NT2/D1 (cell line): ENCODE measurements around the gene ZSWIM5.
"Not testable (repeated sequence)": the region's sequence is repeated elsewhere in the genome, so short reads cannot be mapped to it uniquely, and the experiment has no call there.

Source experiments
- DNase-seq: peaks from one replicate; pipeline ENCODE4 v3.0.0-alpha.2; 2011; ENCODE audit warnings: low read depth, low spot score
- H3K27me3 ChIP-seq: 2 replicates; pipeline ENCODE4 v1.6.0; 2011; ENCODE audit warnings: mild to moderate bottlenecking; ENCODE audit not compliant: insufficient read length, insufficient read depth
- H3K36me3 ChIP-seq: 2 replicates; pipeline ENCODE4 v1.6.1; 2011; ENCODE audit warnings: mild to moderate bottlenecking, low read length, mixed read lengths; ENCODE audit not compliant: insufficient read depth, insufficient read length
- H3K4me1 ChIP-seq: 2 replicates; pipeline ENCODE4 v1.5.1; 2011; ENCODE audit not compliant: insufficient read depth, insufficient read length
- H3K4me3 ChIP-seq: 2 replicates; pipeline ENCODE4 v1.5.1; 2011; ENCODE audit warnings: low read depth; ENCODE audit not compliant: insufficient read length
- H3K9ac ChIP-seq: 2 replicates; pipeline ENCODE4 v1.6.0; 2011; ENCODE audit warnings: low read depth; ENCODE audit not compliant: insufficient read length
- H3K9me3 ChIP-seq: 2 replicates; pipeline ENCODE4 v1.5.1; 2011; ENCODE audit warnings: mild to moderate bottlenecking, low read length; ENCODE audit not compliant: insufficient read depth
- SUZ12 ChIP-seq: IDR thresholded peaks from 2 replicates; pipeline ENCODE4 v1.6.1; 2011; ENCODE audit not compliant: insufficient read length, insufficient read depth; ENCODE audit errors: extremely low read depth
- YY1 ChIP-seq: IDR thresholded peaks from 2 replicates; pipeline ENCODE4 v1.6.1; 2011; ENCODE audit not compliant: insufficient read length, insufficient read depth
- ZNF274 ChIP-seq: IDR thresholded peaks from 2 replicates; pipeline ENCODE4 v1.6.1; 2011; ENCODE audit warnings: mild to moderate bottlenecking, low read depth, low read length

The ZSWIM5 gene

DNA sequence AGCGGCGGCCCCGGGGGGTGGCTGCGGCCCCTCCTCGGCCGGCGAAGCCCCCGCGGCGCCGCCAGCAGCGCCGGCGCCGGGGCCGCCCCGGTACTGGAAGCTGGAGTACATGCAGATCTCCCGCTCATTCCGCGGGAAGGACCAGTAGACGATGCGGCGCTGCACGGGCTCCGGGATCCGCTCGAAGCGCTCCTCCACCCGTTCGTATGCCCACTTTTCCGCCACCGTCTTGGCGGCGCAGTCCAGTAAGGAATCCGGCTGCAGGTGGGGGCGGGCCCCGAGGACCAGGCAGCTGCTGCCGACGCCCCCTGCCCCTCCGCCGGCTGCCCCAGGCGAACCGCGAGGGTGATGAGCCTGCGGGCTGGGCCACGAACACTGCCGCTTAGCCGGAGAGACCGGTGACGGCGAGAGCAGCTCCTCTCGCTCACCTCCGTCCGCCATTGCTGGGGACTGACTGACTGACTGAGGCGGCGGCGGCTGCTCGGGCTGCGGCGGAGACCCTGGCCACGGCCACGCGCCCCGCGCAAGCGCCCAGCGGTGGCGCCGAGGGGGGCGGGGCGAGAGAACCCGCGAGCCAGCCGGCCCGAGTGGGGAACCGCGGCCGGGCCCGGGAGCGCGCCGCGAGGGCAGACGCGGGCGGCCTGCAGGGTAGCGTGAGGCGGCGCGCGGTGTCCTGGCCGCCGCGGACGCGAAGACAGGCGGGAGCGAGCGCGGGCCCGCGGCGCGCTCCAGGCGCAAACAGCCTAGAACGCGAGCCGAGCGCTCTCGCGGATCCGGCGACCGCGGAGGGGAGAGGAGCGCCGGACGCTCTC lies at the start of gene ZSWIM5:
Gene ZSWIM5, minus strand, starts transcription at position 696 of the 812 bp plus-strand sequence. Its CDS starts 255 bp downstream, at position 441.
- H3K4me3 ChIP-seq, result peak within 1 kb of the TSS; percentile 70
- peak; percentile 58 for DNase-seq
- no peaks in the 10 kb centered on the region for H3K36me3 ChIP-seq
- H3K9ac ChIP-seq, result peak within 1 kb of the TSS; percentile 79
- H3K9me3 ChIP-seq, result no peaks in the 10 kb centered on the region
- no peak for TF ChIP-seq SUZ12
- no peak for TF ChIP-seq ZNF274
- TF ChIP-seq YY1, result peak; percentile 57
- no peaks in the 10 kb centered on the region for H3K4me1 ChIP-seq
- peaks cover 44% of the 10 kb centered on the region for H3K27me3 ChIP-seq

DNA sequence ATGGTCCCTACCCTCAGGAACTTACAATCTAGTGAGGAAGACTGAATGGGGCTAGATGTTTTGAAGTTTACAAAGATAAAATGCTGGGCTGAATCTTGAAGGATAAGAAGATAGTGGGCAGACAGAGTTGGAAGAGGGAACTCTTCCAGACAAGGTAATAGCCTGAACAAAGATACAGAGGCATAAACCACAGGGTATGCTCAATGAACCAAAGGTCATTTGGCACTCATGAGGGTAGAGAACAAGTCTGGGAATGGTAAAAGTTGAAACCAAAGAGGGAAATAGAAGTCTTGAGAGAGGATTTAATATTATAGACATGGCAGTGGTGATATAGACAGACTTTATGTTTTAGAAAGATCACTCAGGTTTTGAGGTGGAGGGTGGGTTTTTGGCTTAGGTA lies 48.1 kb upstream of the ZSWIM5 start:
- H3K9me3 ChIP-seq, result peaks cover 27% of the 10 kb centered on the region
- H3K27me3 ChIP-seq, result no peaks in the 10 kb centered on the region
- H3K36me3 ChIP-seq, result no peaks in the 10 kb centered on the region
- TF ChIP-seq YY1 (no peak), SUZ12 (no peak), ZNF274 (no peak)
- H3K4me1 ChIP-seq, result no peaks in the 10 kb centered on the region
- H3K9ac ChIP-seq, result no peak overlapping the region
- no peak for DNase-seq
- H3K4me3 ChIP-seq, result no peak overlapping the region

DNA sequence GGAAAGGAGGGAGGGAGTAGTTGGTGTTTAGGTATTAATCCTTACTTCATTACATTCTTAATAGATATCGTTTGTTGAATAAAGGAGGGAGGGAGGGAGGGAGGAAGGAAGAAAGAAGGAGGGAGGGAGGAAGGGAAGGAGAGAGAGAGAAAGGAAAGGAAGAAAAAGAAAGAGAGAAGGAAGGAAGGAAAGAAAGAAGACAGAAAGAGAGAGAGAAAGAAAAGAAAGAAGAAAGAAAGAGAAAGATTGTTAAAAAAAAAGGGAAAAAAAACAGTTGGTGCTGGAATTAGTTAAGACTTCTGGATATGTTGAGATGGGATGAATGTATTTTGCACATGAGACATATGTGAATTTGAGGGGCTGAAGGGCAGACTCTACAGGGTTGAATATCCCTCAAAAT lies 44.1 kb upstream of the ZSWIM5 start:
- Histone ChIP-seq H3K36me3 (no peaks in the 10 kb centered on the region), H3K4me3 (no peak overlapping the region), H3K4me1 (no peaks in the 10 kb centered on the region), H3K27me3 (no peaks in the 10 kb centered on the region), H3K9ac (no peak overlapping the region), H3K9me3 (peaks cover 7% of the 10 kb centered on the region; the same call in 1 of the 2 replicates)
- no peak for TF ChIP-seq SUZ12
- TF ChIP-seq ZNF274, result no peak
- no peak for TF ChIP-seq YY1
- no peak for DNase-seq

- not testable (repeated sequence) for H3K9ac ChIP-seq, DNase-seq, H3K36me3 ChIP-seq, H3K9me3 ChIP-seq, H3K4me3 ChIP-seq, H3K4me1 ChIP-seq, H3K27me3 ChIP-seq
Observed at GRCh38 chr1:45248004-45248403, 41.6 kb upstream of the ZSWIM5 start.

- peaks cover 19% of the 10 kb centered on the region; the same call in 1 of the 2 replicates for H3K9me3 ChIP-seq
- no peaks in the 10 kb centered on the region for H3K27me3 ChIP-seq
- no peak overlapping the region for H3K4me3 ChIP-seq
- no peak for DNase-seq
- H3K36me3 ChIP-seq, result no peaks in the 10 kb centered on the region
- TF ChIP-seq YY1 (no peak), SUZ12 (no peak), ZNF274 (no peak)
- H3K9ac ChIP-seq, result no peak overlapping the region
- H3K4me1 ChIP-seq, result no peaks in the 10 kb centered on the region
Observed at GRCh38 chr1:45246760-45247159, 40.4 kb upstream of the ZSWIM5 start.

GRCh38 chr1:45246359-45246758 lies 40.0 kb upstream of the ZSWIM5 start:
- not testable (repeated sequence) for H3K27me3 ChIP-seq, H3K36me3 ChIP-seq, H3K4me3 ChIP-seq, H3K9ac ChIP-seq, H3K4me1 ChIP-seq, DNase-seq
- peaks cover 23% of the 10 kb centered on the region; the same call in 1 of the 2 replicates for H3K9me3 ChIP-seq

- H3K4me3 ChIP-seq, result no peak overlapping the region
- TF ChIP-seq YY1 (no peak), ZNF274 (no peak), SUZ12 (no peak)
- H3K27me3 ChIP-seq, result no peaks in the 10 kb centered on the region
- H3K9me3 ChIP-seq, result peaks cover 40% of the 10 kb centered on the region; the same call in 1 of the 2 replicates
- DNase-seq, result no peak
- H3K4me1 ChIP-seq, result no peaks in the 10 kb centered on the region
- H3K36me3 ChIP-seq, result no peaks in the 10 kb centered on the region
- no peak overlapping the region for H3K9ac ChIP-seq
Observed at GRCh38 chr1:45244660-45245059, 38.3 kb upstream of the ZSWIM5 start.
